HG03196 (cell line): ENCODE data around the gene BAIAP2L2.
"Not testable (repeated sequence)": the region's sequence is repeated elsewhere in the genome, so short reads cannot be mapped to it uniquely, and the experiment has no call there.

Experiments
- ATAC-seq: cut with Tn5 transposase; IDR thresholded peaks from one replicate; pipeline ENCODE4 v1.9.1; 2021; ENCODE audit not compliant: unreplicated experiment

BAIAP2L2 gene

GRCh38 chr22:38040953-38041759, 69.3 kb downstream of the BAIAP2L2 start:
- no peak for ATAC-seq

GRCh38 chr22:38038890-38039812, 71.3 kb downstream of the BAIAP2L2 start:
- no peak for ATAC-seq

GRCh38 chr22:38038426-38038825, 72.1 kb downstream of the BAIAP2L2 start:
- ATAC-seq = no peak

- ATAC-seq = not testable (repeated sequence)
Observed at GRCh38 chr22:38037367-38038150, 72.9 kb downstream of the BAIAP2L2 start.

DNA sequence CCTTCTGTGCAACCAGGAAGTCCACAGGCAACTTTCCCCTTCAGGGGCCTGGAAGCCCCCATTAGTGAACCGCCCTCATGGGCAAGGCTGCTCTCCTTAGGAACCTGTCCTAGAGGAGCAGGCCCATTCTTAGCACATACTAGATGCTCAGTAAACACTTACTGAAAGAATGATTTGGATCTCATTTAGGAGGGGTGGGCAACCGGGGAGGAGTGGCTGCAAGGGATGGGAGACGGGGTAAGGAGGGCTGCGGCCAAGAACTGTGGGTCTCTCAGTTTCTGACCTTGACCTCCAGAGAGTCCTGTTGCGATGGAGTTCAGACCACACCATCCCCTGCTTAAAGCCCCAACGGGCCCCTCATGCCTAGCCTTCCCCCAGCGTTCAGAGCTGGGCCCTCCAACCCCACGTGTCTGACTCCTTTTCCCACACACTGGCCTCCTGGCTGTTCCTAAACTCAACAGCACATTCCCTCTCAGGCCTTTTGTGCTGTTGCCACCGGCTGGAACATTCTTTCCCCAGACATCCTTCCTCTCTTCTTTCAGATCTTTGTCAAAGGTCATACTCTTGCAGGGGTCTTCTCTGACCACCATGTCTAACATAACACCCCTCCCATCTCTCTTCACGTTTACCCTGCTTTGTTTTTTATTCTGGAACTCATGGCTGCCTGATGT, 74.0 kb downstream of the BAIAP2L2 start:
- no peak for ATAC-seq

- ATAC-seq = no peak
Observed at GRCh38 chr22:38035530-38035885, 75.0 kb downstream of the BAIAP2L2 start.
